ENCODE results near the gene SH3BGRL3.

The SH3BGRL3 gene

GRCh38 chr1:26265405-26265804, 14.5 kb upstream of the SH3BGRL3 start:
- ATAC-seq, result no peak
- no peak for TF ChIP-seq CSDC2 (CRISPR knock-in tag; IDR thresholded peaks at IDR 0.05)
- TF ChIP-seq OSR1 (CRISPR knock-in tag; IDR thresholded peaks at IDR 0.05), result no peak
- TF ChIP-seq TCF4 (CRISPR knock-in tag; IDR thresholded peaks at IDR 0.05; ENCODE audit: borderline replicate concordance), result no peak
- TF ChIP-seq CREB5 (CRISPR knock-in tag; IDR thresholded peaks at IDR 0.05; ENCODE audit: low read depth), result no peak
- no peak for TF ChIP-seq ZC3H10 (CRISPR knock-in tag; IDR thresholded peaks at IDR 0.05)
- TF ChIP-seq, protein P1, sequence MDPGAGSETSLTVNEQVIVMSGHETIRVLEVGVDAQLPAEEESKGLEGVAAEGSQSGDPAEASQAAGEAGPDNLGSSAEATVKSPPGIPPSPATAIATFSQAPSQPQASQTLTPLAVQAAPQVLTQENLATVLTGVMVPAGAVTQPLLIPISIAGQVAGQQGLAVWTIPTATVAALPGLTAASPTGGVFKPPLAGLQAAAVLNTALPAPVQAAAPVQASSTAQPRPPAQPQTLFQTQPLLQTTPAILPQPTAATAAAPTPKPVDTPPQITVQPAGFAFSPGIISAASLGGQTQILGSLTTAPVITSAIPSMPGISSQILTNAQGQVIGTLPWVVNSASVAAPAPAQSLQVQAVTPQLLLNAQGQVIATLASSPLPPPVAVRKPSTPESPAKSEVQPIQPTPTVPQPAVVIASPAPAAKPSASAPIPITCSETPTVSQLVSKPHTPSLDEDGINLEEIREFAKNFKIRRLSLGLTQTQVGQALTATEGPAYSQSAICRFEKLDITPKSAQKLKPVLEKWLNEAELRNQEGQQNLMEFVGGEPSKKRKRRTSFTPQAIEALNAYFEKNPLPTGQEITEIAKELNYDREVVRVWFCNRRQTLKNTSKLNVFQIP (CRISPR knock-in tag; IDR thresholded peaks at IDR 0.05; ENCODE audit: borderline replicate concordance, low read depth), result no peak
- no peak for TF ChIP-seq ZNF8 (CRISPR knock-in tag; IDR thresholded peaks at IDR 0.05)
- no peak for TF ChIP-seq TSHZ2 (CRISPR knock-in tag; IDR thresholded peaks at IDR 0.05)
- TF ChIP-seq ZFP30 (CRISPR knock-in tag; IDR thresholded peaks at IDR 0.05), result no peak
- no peak for TF ChIP-seq ZNF565 (CRISPR knock-in tag; conservative IDR thresholded peaks at IDR 0.05; ENCODE audit: low read depth)
- no peak for TF ChIP-seq PATZ1 (CRISPR knock-in tag; IDR thresholded peaks at IDR 0.05; ENCODE audit: borderline replicate concordance)
- no peak for TF ChIP-seq ARNTL (CRISPR knock-in tag; IDR thresholded peaks at IDR 0.05; ENCODE audit: borderline replicate concordance, low read depth)
- TF ChIP-seq SNAI2 (CRISPR knock-in tag; IDR thresholded peaks at IDR 0.05), result no peak

GRCh38 chr1:26268290-26269197, 11.3 kb upstream of the SH3BGRL3 start:
- no peak for TF ChIP-seq OSR1 (CRISPR knock-in tag; IDR thresholded peaks at IDR 0.05)
- TF ChIP-seq ZFP3 (CRISPR knock-in tag; IDR thresholded peaks at IDR 0.05), result no peak
- TF ChIP-seq RARB (CRISPR knock-in tag; IDR thresholded peaks at IDR 0.05), result no peak
- no peak for TF ChIP-seq ZFP30 (CRISPR knock-in tag; IDR thresholded peaks at IDR 0.05)
- no peak for TF ChIP-seq CSDC2 (CRISPR knock-in tag; IDR thresholded peaks at IDR 0.05)
- no peak for TF ChIP-seq TOX (CRISPR knock-in tag; IDR thresholded peaks at IDR 0.05; ENCODE audit: borderline replicate concordance)
- TF ChIP-seq GLIS3 (CRISPR knock-in tag; IDR thresholded peaks at IDR 0.05), result no peak
- no peak for ATAC-seq

- ATAC-seq, result no peak
- TF ChIP-seq TOX (CRISPR knock-in tag; IDR thresholded peaks at IDR 0.05; ENCODE audit: borderline replicate concordance) (no peak), SNAI2 (CRISPR knock-in tag; IDR thresholded peaks at IDR 0.05) (no peak), CREB5 (CRISPR knock-in tag; IDR thresholded peaks at IDR 0.05; ENCODE audit: low read depth) (no peak), BACH2 (CRISPR knock-in tag; IDR thresholded peaks at IDR 0.05; ENCODE audit: borderline replicate concordance) (no peak), ESRRG (CRISPR knock-in tag; IDR thresholded peaks at IDR 0.05) (no peak), GLIS3 (CRISPR knock-in tag; IDR thresholded peaks at IDR 0.05) (no peak), TSHZ2 (CRISPR knock-in tag; IDR thresholded peaks at IDR 0.05) (no peak), ZNF70 (CRISPR knock-in tag; IDR thresholded peaks at IDR 0.05) (no peak), CSDC2 (CRISPR knock-in tag; IDR thresholded peaks at IDR 0.05) (no peak), RARB (CRISPR knock-in tag; IDR thresholded peaks at IDR 0.05) (no peak), ZFP3 (CRISPR knock-in tag; IDR thresholded peaks at IDR 0.05) (no peak), OSR1 (CRISPR knock-in tag; IDR thresholded peaks at IDR 0.05) (no peak), ZC3H10 (CRISPR knock-in tag; IDR thresholded peaks at IDR 0.05) (no peak), ZFP30 (CRISPR knock-in tag; IDR thresholded peaks at IDR 0.05) (no peak), ZNF565 (CRISPR knock-in tag; conservative IDR thresholded peaks at IDR 0.05; ENCODE audit: low read depth) (no peak), TCF4 (CRISPR knock-in tag; IDR thresholded peaks at IDR 0.05; ENCODE audit: borderline replicate concordance) (no peak), ARNTL (CRISPR knock-in tag; IDR thresholded peaks at IDR 0.05; ENCODE audit: borderline replicate concordance, low read depth) (no peak), ISL1 (CRISPR knock-in tag; IDR thresholded peaks at IDR 0.05) (no peak), ZNF8 (CRISPR knock-in tag; IDR thresholded peaks at IDR 0.05) (no peak)
- TF ChIP-seq, protein P1 (CRISPR knock-in tag; IDR thresholded peaks at IDR 0.05; ENCODE audit: borderline replicate concordance, low read depth), result no peak
Measured at GRCh38 chr1:26269198-26269550, 10.7 kb upstream of the SH3BGRL3 start.
